ENCODE data around the gene SEC16A. TPM values are rescaled to one million over a fixed set of nuclear protein-coding genes. Genes with fewer than 3 reads are reported as not detected.

Gene SEC16A
- total and polyA plus RNA-seq, 8 donors, result 14.6 to 105 (median 45.4) TPM

GRCh38 chr9:136507221-136507991 lies 24.6 kb upstream of the SEC16A start:
- WGBS, 5 donors, result 88 to 96% (median 93%) methylated on average over 16 to 28 of the region's 28 CpGs
- no peak for TF ChIP-seq POLR2A (IDR thresholded peaks at IDR 0.05)

GRCh38 chr9:136506425-136506824 lies 23.6 kb upstream of the SEC16A start:
- DNase-seq, result no peak
- intact Hi-C loops (cut with DNase I; ENCODE audit: low total_unique reads), result no loop called here
- H3K36me3 ChIP-seq, result peaks cover 88 to 100% (median 100%) of the 10 kb centered on the region in 4 donors
- no peaks in the 10 kb centered on the region for H3K9me3 ChIP-seq
- TF ChIP-seq CTCF (IDR thresholded peaks at IDR 0.05) (no peak), POLR2A (IDR thresholded peaks at IDR 0.05) (no peak), POLR2AphosphoS5 (IDR thresholded peaks at IDR 0.05) (no peak), EP300 (IDR thresholded peaks at IDR 0.05) (no peak)
- H3K27ac ChIP-seq, result no peak overlapping the region
- WGBS, 5 donors, result 89 to 96% (median 92%) methylated on average over 28 to 30 of the region's 30 CpGs
- H3K4me3 ChIP-seq, result no peak overlapping the region
- H3K27me3 ChIP-seq, result no peaks in the 10 kb centered on the region
- peaks cover 0 to 5% (median 0%) of the 10 kb centered on the region in 4 donors for H3K4me1 ChIP-seq

More at GRCh38 chr9:136507221-136507991, 24.6 kb upstream of the SEC16A start:
- Histone ChIP-seq H3K36me3 (peaks cover 87 to 100% (median 100%) of the 10 kb centered on the region in 4 donors), H3K9me3 (no peaks in the 10 kb centered on the region), H3K27me3 (no peaks in the 10 kb centered on the region), H3K27ac (no peak overlapping the region), H3K4me1 (peaks cover 0 to 6% (median 0%) of the 10 kb centered on the region in 4 donors), H3K4me3 (no peak overlapping the region)
- intact Hi-C loops (cut with DNase I; ENCODE audit: low total_unique reads), result no loop called here
- no peak for DNase-seq

GRCh38 chr9:136505406-136506403 lies 22.9 kb upstream of the SEC16A start:
- TF ChIP-seq POLR2A (IDR thresholded peaks at IDR 0.05), result no peak
- no peak for TF ChIP-seq POLR2AphosphoS5 (IDR thresholded peaks at IDR 0.05)
- TF ChIP-seq CTCF (IDR thresholded peaks at IDR 0.05), result no peak
- no peak for TF ChIP-seq EP300 (IDR thresholded peaks at IDR 0.05)
- Histone ChIP-seq H3K27me3 (no peaks in the 10 kb centered on the region), H3K36me3 (peaks cover 91 to 100% (median 100%) of the 10 kb centered on the region in 4 donors), H3K27ac (no peak overlapping the region), H3K4me1 (no peaks in the 10 kb centered on the region), H3K4me3 (no peak overlapping the region), H3K9me3 (no peaks in the 10 kb centered on the region)
- 87 to 95% (median 93%) methylated on average over 30 to 51 of the region's 51 CpGs for WGBS, 5 donors
- intact Hi-C loops (cut with DNase I; ENCODE audit: low total_unique reads), result no loop called here
- no peak for DNase-seq

GRCh38 chr9:136504512-136505348 lies 21.9 kb upstream of the SEC16A start:
- peaks cover 92 to 100% (median 100%) of the 10 kb centered on the region in 4 donors for H3K36me3 ChIP-seq
- WGBS, 5 donors, result 94 to 97% (median 95%) methylated on average over 33 to 68 of the region's 68 CpGs
- TF ChIP-seq CTCF (IDR thresholded peaks at IDR 0.05) (no peak), POLR2AphosphoS5 (IDR thresholded peaks at IDR 0.05) (no peak), POLR2A (IDR thresholded peaks at IDR 0.05) (no peak), EP300 (IDR thresholded peaks at IDR 0.05) (no peak)
- DNase-seq, result no peak
- H3K4me1 ChIP-seq, result no peaks in the 10 kb centered on the region
- H3K9me3 ChIP-seq, result no peaks in the 10 kb centered on the region
- H3K4me3 ChIP-seq, result no peak overlapping the region
- intact Hi-C loops (cut with DNase I; ENCODE audit: low total_unique reads), result no loop called here
- H3K27ac ChIP-seq, result no peak overlapping the region
- no peaks in the 10 kb centered on the region for H3K27me3 ChIP-seq

Data from stomach (tissue), 9 donors.